PFSK-1 (cell line): ENCODE measurements around the gene GLB1L.

Experiments
- POLR2AphosphoS5 ChIP-seq: IDR thresholded peaks from 2 replicates; pipeline ENCODE4 v1.6.1; 2012; ENCODE audit warnings: low read depth, mild to moderate bottlenecking, control low read depth, low read length, moderate library complexity
- TAF1 ChIP-seq: IDR thresholded peaks from 2 replicates; pipeline ENCODE4 v1.6.1; 2012; ENCODE audit warnings: low read length, control low read depth, borderline replicate concordance; ENCODE audit not compliant: insufficient read depth
- TF ChIP-seq, protein P1 (sequence below), 2 experiments: IDR thresholded peaks; 2 replicates each; pipeline versions ENCODE4 v1.6.1 to v1.8.0; 2011 to 2012; ENCODE audit warnings: low read depth in 2 of 2, low read length in 2 of 2, control low read depth in 1 of 2, inconsistent platforms in 1 of 2, mild to moderate bottlenecking in 1 of 2, moderate library complexity in 1 of 2; ENCODE audit not compliant: insufficient read depth in 1 of 2

DNA sequence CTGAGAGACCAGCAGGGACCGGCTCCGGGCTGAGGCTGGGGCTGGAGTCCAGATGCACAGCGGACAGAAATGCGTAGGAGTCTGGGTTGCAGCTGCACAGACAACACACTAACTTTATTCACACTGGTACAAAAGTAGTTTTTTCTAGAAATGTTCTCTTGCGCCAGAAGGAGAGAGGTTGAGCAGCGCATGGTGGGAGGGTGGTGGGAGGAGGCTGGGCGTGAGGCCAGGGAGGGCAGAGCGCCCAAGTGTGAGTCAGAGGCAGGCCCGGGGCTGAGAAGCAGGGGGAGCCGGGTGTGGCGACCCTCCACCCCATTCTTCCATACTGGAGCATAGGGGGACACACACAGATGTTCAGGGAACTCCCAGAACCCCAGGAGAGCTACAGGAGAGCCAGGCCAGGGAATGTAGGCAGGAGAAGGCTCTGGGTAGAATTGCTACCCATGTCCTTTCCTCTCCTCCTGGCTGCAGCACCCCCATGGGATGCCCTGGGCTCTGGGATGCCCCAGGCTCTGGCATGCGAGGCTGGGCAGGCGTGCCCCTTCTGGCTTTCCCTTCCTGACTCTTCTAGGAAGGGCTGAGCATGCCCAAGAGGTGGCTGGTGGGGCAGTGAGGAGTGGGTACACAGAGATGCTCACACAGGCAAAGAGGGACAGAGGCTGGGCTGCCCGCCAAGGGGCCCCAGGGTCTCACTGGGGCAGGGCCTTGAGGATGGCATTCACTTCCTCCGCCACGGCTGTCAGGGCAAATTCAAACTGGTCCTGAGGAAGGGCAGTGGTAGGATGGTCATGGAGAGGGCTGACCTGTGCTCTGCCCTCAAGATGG, 44.5 kb upstream of the GLB1L start:
- TF ChIP-seq TAF1 (no peak), POLR2AphosphoS5 (no peak)
- TF ChIP-seq, protein P1, sequence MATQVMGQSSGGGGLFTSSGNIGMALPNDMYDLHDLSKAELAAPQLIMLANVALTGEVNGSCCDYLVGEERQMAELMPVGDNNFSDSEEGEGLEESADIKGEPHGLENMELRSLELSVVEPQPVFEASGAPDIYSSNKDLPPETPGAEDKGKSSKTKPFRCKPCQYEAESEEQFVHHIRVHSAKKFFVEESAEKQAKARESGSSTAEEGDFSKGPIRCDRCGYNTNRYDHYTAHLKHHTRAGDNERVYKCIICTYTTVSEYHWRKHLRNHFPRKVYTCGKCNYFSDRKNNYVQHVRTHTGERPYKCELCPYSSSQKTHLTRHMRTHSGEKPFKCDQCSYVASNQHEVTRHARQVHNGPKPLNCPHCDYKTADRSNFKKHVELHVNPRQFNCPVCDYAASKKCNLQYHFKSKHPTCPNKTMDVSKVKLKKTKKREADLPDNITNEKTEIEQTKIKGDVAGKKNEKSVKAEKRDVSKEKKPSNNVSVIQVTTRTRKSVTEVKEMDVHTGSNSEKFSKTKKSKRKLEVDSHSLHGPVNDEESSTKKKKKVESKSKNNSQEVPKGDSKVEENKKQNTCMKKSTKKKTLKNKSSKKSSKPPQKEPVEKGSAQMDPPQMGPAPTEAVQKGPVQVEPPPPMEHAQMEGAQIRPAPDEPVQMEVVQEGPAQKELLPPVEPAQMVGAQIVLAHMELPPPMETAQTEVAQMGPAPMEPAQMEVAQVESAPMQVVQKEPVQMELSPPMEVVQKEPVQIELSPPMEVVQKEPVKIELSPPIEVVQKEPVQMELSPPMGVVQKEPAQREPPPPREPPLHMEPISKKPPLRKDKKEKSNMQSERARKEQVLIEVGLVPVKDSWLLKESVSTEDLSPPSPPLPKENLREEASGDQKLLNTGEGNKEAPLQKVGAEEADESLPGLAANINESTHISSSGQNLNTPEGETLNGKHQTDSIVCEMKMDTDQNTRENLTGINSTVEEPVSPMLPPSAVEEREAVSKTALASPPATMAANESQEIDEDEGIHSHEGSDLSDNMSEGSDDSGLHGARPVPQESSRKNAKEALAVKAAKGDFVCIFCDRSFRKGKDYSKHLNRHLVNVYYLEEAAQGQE (IDR thresholded peaks at IDR 0.05; ENCODE audit: insufficient read depth in 1 of 2, low read depth in 2 of 2, low read length in 2 of 2) = no peak
